PC-9 (cell line): ENCODE data around the gene AUTS2. TPM values are rescaled to one million over a fixed set of nuclear protein-coding genes. Genes with fewer than 3 reads are reported as not detected.

Experiments
- BruUV-seq: library from RNA; stranded (reverse); fragments of 400-500 nt; replicated peaks from 2 replicates; lab custom pipeline; 2021; lab: Mats Ljungman, UMichigan
- CTCF ChIA-PET: fragments of 300-600 bp; sonication (Branson Sonifier 250); formaldehyde crosslinking; loops from one replicate; lab custom pipeline; 2022; ENCODE audit warnings: antibody characterized with exemption; lab: Charles Lee
- POLR2A ChIA-PET: fragments of 300-600 bp; sonication (Branson Sonifier 250); formaldehyde crosslinking; loops from one replicate; lab custom pipeline; 2022; ENCODE audit warnings: antibody characterized with exemption; ENCODE audit not compliant: unreplicated experiment; lab: Charles Lee
- DNase-seq, 2 experiments: peaks; one replicate each; pipeline versions ENCODE4 v3.0.0 to v3.0.0-alpha.2; 2015 to 2022; ENCODE audit warnings: mixed read lengths in 1 of 2
- H2AFZ ChIP-seq: fragments of 200-600 bp; sonication (generic); 2 replicates; pipeline ENCODE4 v1.8.1; 2017; ENCODE audit warnings: antibody characterized with exemption
- H3F3A ChIP-seq: fragments of 200-600 bp; sonication (generic); 2 replicates; pipeline ENCODE4 v1.8.1; 2017; ENCODE audit warnings: antibody characterized with exemption, mild to moderate bottlenecking, low read depth; ENCODE audit not compliant: insufficient read depth
- H3K27ac ChIP-seq: fragments of 200-600 bp; sonication (generic); 2 replicates; pipeline ENCODE4 v1.6.1; 2016; ENCODE audit warnings: mixed run types
- H3K27me3 ChIP-seq: fragments of 200-600 bp; sonication (generic); 2 replicates; pipeline ENCODE4 v1.6.1; 2016; ENCODE audit warnings: low read depth, mixed run types; ENCODE audit not compliant: insufficient read depth
- H3K36me3 ChIP-seq: fragments of 200-600 bp; sonication (generic); 2 replicates; pipeline ENCODE4 v1.6.1; 2016; ENCODE audit warnings: low read depth, mixed run types
- H3K4me1 ChIP-seq: fragments of 200-600 bp; sonication (generic); replicated peaks from 2 replicates; pipeline ENCODE4 v1.6.1; 2016; ENCODE audit warnings: mixed run types; ENCODE audit not compliant: insufficient read depth
- H3K4me2 ChIP-seq: fragments of 200-600 bp; sonication (generic); 2 replicates; pipeline ENCODE4 v1.6.1; 2017; ENCODE audit warnings: mixed run types
- H3K4me3 ChIP-seq: fragments of 200-600 bp; sonication (generic); 2 replicates; pipeline ENCODE4 v1.6.1; 2016; ENCODE audit warnings: mixed run types
- H3K79me2 ChIP-seq: fragments of 200-600 bp; sonication (generic); 2 replicates; pipeline ENCODE4 v1.6.1; 2017; ENCODE audit warnings: low read depth, mixed run types
- H3K9me2 ChIP-seq: fragments of 200-600 bp; sonication (generic); 2 replicates; pipeline ENCODE4 v1.8.1; 2017; ENCODE audit warnings: mild to moderate bottlenecking; ENCODE audit not compliant: insufficient read depth
- H3K9me3 ChIP-seq: fragments of 200-600 bp; sonication (generic); 2 replicates; pipeline ENCODE4 v1.8.1; 2016; ENCODE audit warnings: low read depth; ENCODE audit not compliant: insufficient read depth
- H4K20me1 ChIP-seq: fragments of 200-600 bp; sonication (generic); 2 replicates; pipeline ENCODE4 v1.8.1; 2017; ENCODE audit not compliant: insufficient read depth
- CTCF ChIP-seq: fragments of 200-600 bp; sonication (generic); conservative IDR thresholded peaks from 2 replicates; pipeline ENCODE4 v1.6.1; 2017; ENCODE audit warnings: mixed run types, antibody characterized with exemption, mild to moderate bottlenecking, moderate library complexity
- EZH2 ChIP-seq: fragments of 200-600 bp; sonication (generic); IDR thresholded peaks from 2 replicates; pipeline ENCODE4 v1.8.0; 2017; ENCODE audit warnings: antibody characterized with exemption, low read depth
- intact Hi-C: fragments of 100-400 bp; cut with micrococcal nuclease; formaldehyde crosslinking; loops from one replicate; pipeline ENCODE4 v1.10.0; 2022; ENCODE audit not compliant: unreplicated experiment
- total RNA-seq: library from RNA; stranded (reverse); gene quantifications from 2 replicates; pipeline ENCODE4 v1.2.3, GENCODE V29; 2021

AUTS2 gene
- total RNA-seq, 1 experiment from 2014 or later: not detected

DNA sequence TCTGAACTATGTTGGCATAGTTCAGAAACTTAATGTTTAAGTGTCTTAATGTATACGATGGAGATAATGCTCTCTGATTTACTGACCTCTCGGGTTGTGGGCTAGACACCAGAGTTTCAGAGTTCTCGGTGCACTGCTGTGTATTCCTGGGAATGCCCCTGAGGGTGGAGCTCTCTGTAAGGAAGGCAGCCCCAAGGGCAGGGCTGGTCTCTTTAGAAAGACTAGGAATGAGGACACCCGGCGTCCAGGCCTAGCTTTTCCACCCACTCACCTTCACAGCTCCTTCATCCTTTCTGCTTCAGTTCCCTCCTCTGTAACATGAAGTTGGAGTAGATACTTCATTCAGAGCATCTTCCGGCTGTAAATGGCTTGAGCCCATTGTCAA is 997.1 kb downstream of the AUTS2 start:
- Histone ChIP-seq H3K9me2 (no peaks in the 10 kb centered on the region), H3K27me3 (peaks cover 26% of the 10 kb centered on the region), H3F3A (no peaks in the 10 kb centered on the region), H3K79me2 (no peaks in the 10 kb centered on the region), H3K36me3 (no peaks in the 10 kb centered on the region), H3K27ac (no peak overlapping the region), H3K4me3 (no peak overlapping the region), H3K4me1 (no peaks in the 10 kb centered on the region), H3K9me3 (no peaks in the 10 kb centered on the region), H4K20me1 (no peaks in the 10 kb centered on the region), H3K4me2 (no peak overlapping the region), H2AFZ (no peak overlapping the region)
- TF ChIP-seq CTCF (no peak), EZH2 (no peak)
- intact Hi-C loops: no loop called here
- BruUV-seq: no TSS peak
- DNase-seq: no peak
- ChIA-PET CTCF (no interaction called here), POLR2A (no interaction called here)

- H3K4me2 ChIP-seq: no peak overlapping the region
- intact Hi-C loops: no loop called here
Measured at GRCh38 chr7:70595755-70596597, 997.7 kb downstream of the AUTS2 start.

DNA sequence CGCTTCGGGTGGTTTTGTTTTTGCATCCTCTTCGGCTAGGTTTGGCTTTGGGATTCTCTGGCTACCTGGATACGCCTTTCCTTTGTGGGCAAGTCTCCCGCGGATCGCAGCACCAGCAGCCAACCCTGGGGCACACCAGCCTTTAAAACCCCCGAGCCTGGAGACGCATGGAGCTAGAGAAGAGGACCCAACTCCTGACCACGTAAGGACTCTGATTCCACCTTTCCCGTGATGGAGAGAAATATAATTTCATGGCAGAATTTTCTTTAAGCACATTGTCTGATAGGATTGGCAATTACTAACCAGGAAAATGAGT is 998.3 kb downstream of the AUTS2 start:
- POLR2A ChIA-PET: no interaction called here
- no peaks in the 10 kb centered on the region for H3K4me1 ChIP-seq
- H4K20me1 ChIP-seq: no peaks in the 10 kb centered on the region
- no peaks in the 10 kb centered on the region for H3K79me2 ChIP-seq
- no peaks in the 10 kb centered on the region for H3F3A ChIP-seq
- H3K9me3 ChIP-seq: no peaks in the 10 kb centered on the region
- no peak for DNase-seq
- BruUV-seq: no TSS peak
- CTCF ChIA-PET: no interaction called here
- H3K27me3 ChIP-seq: peaks cover 23% of the 10 kb centered on the region
- H3K4me3 ChIP-seq: no peak overlapping the region
- TF ChIP-seq CTCF (no peak), EZH2 (no peak)
- no peak overlapping the region for H3K27ac ChIP-seq
- H3K36me3 ChIP-seq: no peaks in the 10 kb centered on the region
- H3K9me2 ChIP-seq: no peaks in the 10 kb centered on the region
- no peak overlapping the region for H3K4me2 ChIP-seq
- intact Hi-C loops: no loop called here
- no peak overlapping the region for H2AFZ ChIP-seq

More at GRCh38 chr7:70595755-70596597, 997.7 kb downstream of the AUTS2 start:
- Histone ChIP-seq H3K27me3 (peaks cover 25% of the 10 kb centered on the region), H3K36me3 (no peaks in the 10 kb centered on the region), H3K9me3 (no peaks in the 10 kb centered on the region), H2AFZ (no peak overlapping the region), H4K20me1 (no peaks in the 10 kb centered on the region), H3K4me1 (no peaks in the 10 kb centered on the region), H3K79me2 (no peaks in the 10 kb centered on the region), H3F3A (no peaks in the 10 kb centered on the region), H3K9me2 (no peaks in the 10 kb centered on the region), H3K27ac (no peak overlapping the region), H3K4me3 (no peak overlapping the region)
- DNase-seq: no peak
- CTCF ChIA-PET: no interaction called here
- BruUV-seq: no TSS peak
- POLR2A ChIA-PET: no interaction called here
- TF ChIP-seq CTCF (no peak), EZH2 (no peak)
